Eye (tissue), 1 donor: ENCODE results near the gene HS3ST5.
"Not testable (repeated sequence)": the region's sequence is repeated elsewhere in the genome, so short reads cannot be mapped to it uniquely, and the experiment has no call there.

Experiments
- DNase-seq: peaks from one replicate; pipeline ENCODE4 v3.0.0-alpha.2; 2015

HS3ST5 gene

GRCh38 chr6:114084327-114084890 is 258.4 kb downstream of the HS3ST5 start:
- DNase-seq = no peak

GRCh38 chr6:114083251-114083650 is 259.6 kb downstream of the HS3ST5 start:
- DNase-seq = no peak

GRCh38 chr6:114081730-114082129 is 261.1 kb downstream of the HS3ST5 start:
- no peak for DNase-seq

GRCh38 chr6:114080891-114081510 is 261.8 kb downstream of the HS3ST5 start:
- DNase-seq = no peak

- DNase-seq = not testable (repeated sequence)
Measured at GRCh38 chr6:114080410-114080809, 262.4 kb downstream of the HS3ST5 start.

GRCh38 chr6:114075777-114076176 is 267.0 kb downstream of the HS3ST5 start:
- no peak for DNase-seq

GRCh38 chr6:114075300-114075699 is 267.5 kb downstream of the HS3ST5 start:
- DNase-seq = no peak

- no peak for DNase-seq
Measured at GRCh38 chr6:114068771-114069170, 274.1 kb downstream of the HS3ST5 start.

GRCh38 chr6:114068116-114068515 is 274.7 kb downstream of the HS3ST5 start:
- no peak for DNase-seq

- DNase-seq = no peak
Measured at GRCh38 chr6:114064862-114065261, 278.0 kb downstream of the HS3ST5 start.

- DNase-seq = no peak
Measured at GRCh38 chr6:114063956-114064355, 278.9 kb downstream of the HS3ST5 start.

- DNase-seq = no peak
Measured at GRCh38 chr6:114062199-114062598, 280.6 kb downstream of the HS3ST5 start.

- no peak for DNase-seq
Measured at GRCh38 chr6:114061741-114062140, 281.1 kb downstream of the HS3ST5 start.

- DNase-seq = no peak
Measured at GRCh38 chr6:114061116-114061515, 281.7 kb downstream of the HS3ST5 start.

- no peak for DNase-seq
Measured at GRCh38 chr6:114058435-114058834, 284.4 kb downstream of the HS3ST5 start.

GRCh38 chr6:114055763-114056162 is 287.1 kb downstream of the HS3ST5 start:
- no peak for DNase-seq

- peak; percentile 63 for DNase-seq
Measured at GRCh38 chr6:114055349-114055748, 287.5 kb downstream of the HS3ST5 start.

- no peak for DNase-seq
Measured at GRCh38 chr6:114053791-114054190, 289.0 kb downstream of the HS3ST5 start.

GRCh38 chr6:114052141-114052540 is 290.7 kb downstream of the HS3ST5 start:
- DNase-seq = no peak

- no peak for DNase-seq
Measured at GRCh38 chr6:114051031-114051430, 291.8 kb downstream of the HS3ST5 start.

- DNase-seq = no peak
Measured at GRCh38 chr6:114049367-114049966, 293.4 kb downstream of the HS3ST5 start.

GRCh38 chr6:114044566-114044965 is 298.3 kb downstream of the HS3ST5 start:
- DNase-seq = not testable (repeated sequence)

GRCh38 chr6:114042267-114043016 is 300.4 kb downstream of the HS3ST5 start:
- DNase-seq = no peak

- no peak for DNase-seq
Measured at GRCh38 chr6:114040871-114041270, 302.0 kb downstream of the HS3ST5 start.
